HG03460 (cell line): ENCODE results near the gene TM4SF20.
"Not testable (repeated sequence)": the region's sequence is repeated elsewhere in the genome, so short reads cannot be mapped to it uniquely, and the experiment has no call there.

Experiments used
- ATAC-seq: cut with Tn5 transposase; IDR thresholded peaks from one replicate; pipeline ENCODE4 v1.9.1; 2021; ENCODE audit not compliant: unreplicated experiment

Gene TM4SF20

GRCh38 chr2:227398684-227399670 is 19.9 kb upstream of the TM4SF20 start:
- ATAC-seq: no peak

DNA sequence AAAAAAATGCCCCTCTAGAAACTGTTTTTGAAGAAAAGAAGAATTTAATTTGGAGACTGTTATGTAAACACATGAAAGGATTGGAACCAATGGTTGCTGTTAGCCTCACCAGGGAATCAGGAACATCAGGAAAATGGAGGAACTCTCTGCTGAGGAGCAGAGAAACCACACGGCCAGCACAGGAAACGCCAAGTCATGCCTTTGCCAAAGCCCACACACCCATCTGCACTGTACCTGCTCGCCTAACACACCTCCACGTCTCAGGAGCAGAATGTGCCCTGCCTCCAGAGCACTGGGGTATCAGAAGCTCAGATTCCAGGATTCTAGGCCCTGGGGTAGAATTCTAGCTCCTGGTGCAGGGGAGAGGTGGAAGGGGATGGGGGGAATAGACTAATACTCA is 18.5 kb upstream of the TM4SF20 start:
- ATAC-seq: no peak

DNA sequence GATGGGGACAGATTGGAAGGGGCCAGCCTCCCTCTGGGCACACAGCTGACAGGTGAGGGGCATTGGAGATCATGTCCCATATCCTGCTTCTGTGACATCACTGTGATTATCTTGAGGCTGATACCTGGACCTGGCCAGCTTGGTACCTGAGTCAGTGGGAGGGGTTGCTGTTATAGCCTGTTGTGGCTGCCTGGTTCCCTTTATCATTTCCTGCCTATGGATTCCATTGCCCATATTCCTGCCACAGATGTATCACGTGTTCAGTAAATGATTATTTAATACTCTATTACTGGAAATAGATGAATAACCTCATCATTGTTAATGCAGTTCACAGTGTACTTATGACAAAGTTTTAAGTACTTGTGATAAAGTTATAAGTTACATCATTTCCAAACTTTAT is 16.4 kb upstream of the TM4SF20 start:
- ATAC-seq: no peak

DNA sequence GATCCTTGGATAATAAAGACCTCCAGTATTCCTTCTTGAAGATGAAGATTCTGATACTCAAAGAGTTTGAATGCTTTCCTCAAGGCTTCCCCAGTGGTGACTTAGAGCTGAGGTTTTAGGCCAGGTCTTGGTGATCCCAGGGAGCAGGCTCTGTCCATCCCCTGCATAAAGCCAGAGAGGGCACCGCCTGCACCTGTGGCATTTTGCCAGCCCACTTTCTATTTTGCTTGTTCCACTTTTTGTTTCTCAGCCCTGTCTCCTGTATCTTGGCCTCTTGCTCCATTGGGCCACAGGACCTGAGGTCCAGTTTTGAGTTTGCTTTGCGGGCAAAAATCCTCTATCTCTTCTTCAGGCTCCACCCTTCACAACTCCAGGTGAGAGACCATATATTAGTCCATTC is 15.3 kb upstream of the TM4SF20 start:
- ATAC-seq: no peak

GRCh38 chr2:227390468-227391256 is 11.6 kb upstream of the TM4SF20 start:
- ATAC-seq: no peak

DNA sequence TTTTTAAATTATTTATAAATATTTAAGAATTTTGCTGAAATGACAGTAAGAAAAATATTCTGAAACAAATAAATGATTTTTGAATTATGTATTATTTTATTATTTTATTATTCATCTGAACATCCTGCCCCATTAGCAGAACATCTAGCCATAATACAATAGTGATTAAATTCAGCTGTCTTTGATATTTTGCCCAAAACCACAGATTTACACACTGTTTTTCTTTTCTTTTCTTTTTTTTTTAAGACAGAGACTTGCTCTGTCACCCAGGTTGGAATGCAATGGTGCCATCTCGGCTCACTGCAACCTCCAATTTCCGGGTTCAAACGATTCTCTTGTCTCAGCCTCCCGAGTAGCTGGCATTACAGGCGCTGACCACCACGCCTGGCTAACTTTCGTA is 10.6 kb upstream of the TM4SF20 start:
- ATAC-seq: no peak

DNA sequence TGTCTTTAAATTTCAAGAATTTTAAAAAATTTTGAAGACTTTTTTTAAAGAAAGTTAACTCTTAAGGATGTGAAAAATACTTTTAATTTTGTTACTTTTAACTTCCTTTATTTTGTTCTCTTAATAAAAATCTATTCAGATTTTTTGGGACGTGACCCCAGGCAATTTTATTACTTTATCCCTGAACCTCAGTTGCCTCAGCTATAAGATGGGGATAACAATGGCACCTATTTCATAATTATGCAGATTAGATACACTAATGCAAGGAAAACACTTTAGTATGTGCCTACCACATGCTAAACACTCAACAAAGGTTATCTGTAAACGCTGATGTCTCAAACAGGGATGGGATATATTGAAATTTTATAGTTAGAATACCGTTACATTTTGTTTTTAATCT is 10.1 kb upstream of the TM4SF20 start:
- ATAC-seq: no peak

DNA sequence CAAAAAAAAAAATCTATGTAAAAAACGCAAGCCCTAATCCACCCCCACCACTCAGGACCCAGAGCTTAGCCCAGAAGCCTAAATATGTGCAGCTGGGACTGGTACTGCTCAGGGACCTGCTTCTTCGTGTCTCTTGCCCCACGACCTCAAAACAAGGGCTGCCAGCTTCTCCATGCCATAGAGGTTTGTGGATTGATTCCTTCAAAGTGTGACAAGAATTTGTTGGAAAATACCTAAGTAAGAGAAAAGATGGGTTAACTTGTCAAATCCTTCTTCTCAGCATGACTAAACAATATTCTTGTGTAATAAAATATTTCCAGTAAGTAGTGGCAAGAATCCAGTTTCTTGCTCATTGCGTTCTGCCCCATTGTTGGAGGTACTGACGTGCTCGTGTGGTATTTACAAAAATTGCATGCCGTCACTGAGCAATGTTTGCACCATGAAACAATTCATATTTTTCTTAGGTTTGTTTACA is 9.5 kb upstream of the TM4SF20 start:
- ATAC-seq: no peak

DNA sequence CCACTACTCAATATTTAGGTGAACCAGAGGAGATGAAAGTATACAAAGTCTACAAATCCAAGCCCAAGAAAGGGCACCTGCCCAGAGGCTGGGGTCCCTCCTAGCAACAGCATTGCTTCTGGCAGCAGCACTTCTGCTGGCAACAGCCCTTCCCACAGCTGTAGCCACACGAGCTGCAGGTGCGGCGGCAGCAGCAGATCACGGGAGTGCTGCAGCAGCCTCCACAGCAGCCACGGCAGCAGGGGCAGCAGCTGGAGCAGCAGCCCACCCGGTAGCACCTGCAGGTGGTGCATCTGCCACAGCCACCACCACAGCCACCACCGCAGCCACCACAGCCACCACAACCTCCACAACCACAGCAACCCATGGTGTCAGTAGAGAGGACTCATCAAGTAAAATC is 8.5 kb upstream of the TM4SF20 start, which contains the start of gene SCYGR1:
SCYGR1 (minus strand) TSS at position 367 of the 400 bp plus-strand sequence; CDS start at position 367, 0 bp downstream.
- ATAC-seq: not testable (repeated sequence)

DNA sequence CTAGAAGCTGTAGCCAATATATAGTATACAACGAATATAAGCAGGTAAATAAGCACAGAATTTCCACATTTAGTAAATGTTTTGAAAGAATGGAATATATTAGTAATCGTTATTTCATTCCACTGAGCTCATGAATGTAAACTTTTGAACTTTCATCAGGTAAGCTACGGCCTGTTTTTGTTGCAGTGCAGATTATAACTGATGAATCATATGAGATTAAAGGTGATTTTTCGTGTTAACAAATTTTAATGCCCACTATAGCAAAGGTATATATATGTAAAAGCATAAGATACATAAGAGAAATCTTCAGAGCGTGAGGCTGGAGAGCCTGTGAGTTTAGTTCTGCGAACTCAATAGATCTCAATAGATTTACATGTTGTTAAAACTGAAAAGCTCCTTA is 7.5 kb upstream of the TM4SF20 start:
- ATAC-seq: no peak

GRCh38 chr2:227383686-227384085 is 4.6 kb upstream of the TM4SF20 start:
- no peak for ATAC-seq

- ATAC-seq: not testable (repeated sequence)
Measured at GRCh38 chr2:227382241-227382835, 3.2 kb upstream of the TM4SF20 start.

DNA sequence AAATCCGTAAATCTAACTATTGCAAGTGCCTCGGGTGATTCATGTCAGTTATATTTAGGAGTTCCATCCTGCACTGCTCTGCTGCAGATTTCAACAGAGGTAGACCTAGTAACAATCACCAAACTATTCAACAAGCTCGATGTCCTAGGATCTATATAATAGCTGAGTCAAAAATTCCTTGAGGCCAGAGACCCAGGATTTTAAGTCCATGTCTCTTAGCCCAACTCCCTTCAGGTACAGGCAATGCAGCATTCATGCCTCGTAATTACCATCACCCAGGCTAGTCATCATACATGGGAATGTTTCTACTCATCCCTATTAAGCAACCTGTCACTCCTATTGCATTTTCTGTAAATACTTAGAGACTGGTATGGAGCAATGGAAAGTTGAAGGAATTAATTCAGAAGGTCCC is 729 bp downstream of the TM4SF20 start:
- ATAC-seq: no peak

DNA sequence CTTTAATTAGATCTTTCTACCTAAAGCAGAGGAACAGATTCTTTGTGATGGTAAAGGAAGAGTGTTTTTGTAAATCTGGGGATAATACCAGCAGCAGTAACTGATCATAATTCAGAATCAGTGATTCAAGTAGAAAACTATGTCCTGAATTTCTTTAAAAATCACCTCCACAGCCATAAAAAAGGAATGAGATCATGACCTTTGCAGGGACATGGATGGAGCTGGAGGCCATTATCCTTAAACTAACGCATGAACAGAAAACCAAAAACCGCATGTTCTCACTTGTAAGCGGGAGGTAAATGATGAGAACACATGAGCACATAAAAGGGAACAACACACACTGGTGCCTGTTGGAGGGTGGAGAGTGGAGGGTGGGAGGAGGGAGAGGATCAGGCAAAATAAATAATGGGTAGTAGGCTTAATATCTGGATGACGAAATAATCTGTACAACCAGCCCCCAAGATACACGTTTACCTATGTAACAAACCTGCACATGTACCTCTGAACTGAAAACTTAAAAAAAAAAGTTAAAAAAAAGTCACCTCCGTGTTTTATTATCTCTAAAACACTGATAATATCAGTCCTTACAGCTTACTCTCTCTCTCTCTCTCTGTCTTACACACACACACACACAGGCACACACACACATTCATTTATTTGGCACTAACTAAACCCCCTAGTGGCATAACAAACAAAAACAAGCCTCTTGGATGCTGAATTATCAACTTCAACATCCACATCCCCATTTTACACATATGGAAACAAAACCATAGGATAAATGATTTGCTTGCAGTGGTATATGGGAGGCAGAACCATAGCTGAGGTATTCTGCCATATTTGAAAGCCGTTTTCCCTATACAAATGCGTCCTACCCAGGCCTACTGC is 1.4 kb downstream of the TM4SF20 start:
- ATAC-seq: no peak

DNA sequence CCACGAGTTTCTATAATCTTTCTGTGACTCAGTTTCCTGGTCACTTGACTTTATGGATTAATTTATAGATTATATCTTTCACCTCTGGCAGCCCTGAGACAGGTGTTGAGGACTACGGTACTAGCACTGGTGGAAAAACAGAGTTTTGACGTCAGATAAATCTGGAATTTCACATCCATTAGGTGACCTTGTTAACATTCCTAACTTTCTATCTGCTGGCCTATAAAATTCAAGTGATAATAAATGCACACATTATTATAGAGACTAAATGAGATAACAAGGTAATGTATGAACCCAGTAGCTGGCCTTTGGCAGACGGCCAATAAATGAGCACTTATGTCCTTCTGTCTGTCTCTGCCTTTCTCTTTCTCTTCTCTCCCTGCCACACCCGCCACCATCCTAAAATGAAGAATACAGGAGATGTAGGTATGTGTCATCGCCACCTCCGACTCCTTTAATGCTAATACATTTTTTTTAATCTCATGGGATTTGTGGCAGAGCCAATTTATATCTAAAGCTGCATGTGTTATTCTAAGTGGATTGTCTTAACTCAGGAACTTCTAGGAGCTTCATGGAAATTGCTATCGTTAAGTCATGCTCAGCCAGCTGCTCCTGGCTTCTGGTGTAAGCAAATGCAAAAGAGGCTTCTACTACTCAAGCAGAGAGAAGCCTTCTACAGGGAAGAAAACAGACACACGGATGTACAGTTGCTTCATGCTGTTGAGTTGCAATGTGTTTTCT is 2.3 kb downstream of the TM4SF20 start:
- no peak for ATAC-seq

DNA sequence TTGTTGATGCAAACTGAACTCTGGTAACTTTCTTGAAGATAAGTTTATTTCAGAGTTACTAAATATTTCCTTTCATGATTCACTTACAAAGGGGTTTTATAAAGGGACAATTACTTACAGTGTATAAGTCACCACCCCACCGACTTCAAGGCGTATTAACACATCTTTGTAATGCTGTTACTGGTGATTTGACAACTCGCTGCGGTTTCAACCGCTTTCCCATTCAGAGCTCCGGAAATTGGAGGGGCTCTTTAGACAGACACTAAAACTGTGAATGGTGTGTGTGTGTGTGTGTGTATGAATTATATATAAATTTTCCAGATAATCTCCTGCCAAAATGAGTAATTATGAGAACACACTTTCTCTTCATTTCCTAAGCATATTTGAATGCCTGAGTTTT is 4.9 kb downstream of the TM4SF20 start:
- ATAC-seq: no peak

DNA sequence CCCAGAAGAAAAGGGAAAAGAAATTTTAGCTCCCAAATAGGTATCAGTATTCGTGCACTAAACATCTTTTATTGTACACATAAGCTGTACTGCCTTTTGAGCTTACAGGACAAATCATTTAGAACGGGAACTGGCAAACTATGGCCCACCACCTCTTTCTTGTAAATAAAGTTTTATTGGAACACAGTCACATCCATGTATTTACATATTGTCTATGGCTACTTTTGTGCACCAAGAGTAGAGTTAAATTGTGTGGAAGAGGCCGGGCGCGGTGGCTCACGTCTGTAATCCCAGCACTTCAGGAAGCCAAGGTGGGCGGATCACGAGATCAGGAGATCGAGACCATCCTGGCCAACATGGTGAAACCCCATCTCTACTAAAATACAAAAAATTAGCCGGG is 5.7 kb downstream of the TM4SF20 start:
- ATAC-seq: no peak

GRCh38 chr2:227370791-227371312 is 8.3 kb downstream of the TM4SF20 start:
- no peak for ATAC-seq

DNA sequence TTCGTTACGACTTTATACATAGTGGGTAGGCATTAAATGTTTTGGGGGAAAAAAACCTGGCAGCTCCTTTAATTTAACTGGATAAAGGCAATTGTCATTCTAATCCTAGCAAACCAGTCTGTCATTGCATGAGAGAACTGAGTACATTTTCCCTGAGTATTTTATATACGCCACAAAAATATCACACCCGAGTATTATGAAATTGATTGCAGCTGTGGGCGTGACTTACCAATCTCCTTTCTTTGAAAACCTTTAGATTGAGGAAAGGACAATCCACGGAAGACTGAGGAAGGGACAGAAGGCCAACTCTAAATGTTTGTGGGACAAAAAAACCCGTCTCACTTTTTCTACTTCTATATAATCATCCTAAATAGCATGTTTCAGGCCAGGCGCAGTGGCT is 9.0 kb downstream of the TM4SF20 start:
- no peak for ATAC-seq
